GM12872 (cell line): ENCODE results near the gene CLIC5.

Source experiments
- CTCF ChIP-seq: IDR thresholded peaks from 3 replicates; pipeline ENCODE4 v1.5.1; 2011; ENCODE audit warnings: low read depth, mild to moderate bottlenecking, low read length, moderate library complexity; ENCODE audit not compliant: insufficient read depth

CLIC5 gene

GRCh38 chr6:45898941-45899682 is 116.5 kb downstream of the CLIC5 start:
- TF ChIP-seq CTCF = no peak

- no peak for TF ChIP-seq CTCF
Observed at GRCh38 chr6:45896783-45897441, 118.7 kb downstream of the CLIC5 start.

GRCh38 chr6:45895569-45895968 is 120.1 kb downstream of the CLIC5 start:
- TF ChIP-seq CTCF = no peak

- TF ChIP-seq CTCF = no peak
Observed at GRCh38 chr6:45892696-45893245, 122.9 kb downstream of the CLIC5 start.

- no peak for TF ChIP-seq CTCF
Observed at GRCh38 chr6:45892196-45892595, 123.5 kb downstream of the CLIC5 start.

GRCh38 chr6:45886776-45887175 is 128.9 kb downstream of the CLIC5 start:
- TF ChIP-seq CTCF = no peak

- no peak for TF ChIP-seq CTCF
Observed at GRCh38 chr6:45884336-45884735, 131.3 kb downstream of the CLIC5 start.
